GM19468 (cell line): ENCODE data around the gene TNIK.
"Not testable (repeated sequence)": the region's sequence is repeated elsewhere in the genome, so short reads cannot be mapped to it uniquely, and the experiment has no call there.

ENCODE experiments used
- ATAC-seq: cut with Tn5 transposase; IDR thresholded peaks from one replicate; pipeline ENCODE4 v1.9.1; 2021; ENCODE audit warnings: mild to moderate bottlenecking, moderate library complexity, moderate number of reproducible peaks; ENCODE audit not compliant: unreplicated experiment; ENCODE audit errors: extremely low read depth

TNIK gene

DNA sequence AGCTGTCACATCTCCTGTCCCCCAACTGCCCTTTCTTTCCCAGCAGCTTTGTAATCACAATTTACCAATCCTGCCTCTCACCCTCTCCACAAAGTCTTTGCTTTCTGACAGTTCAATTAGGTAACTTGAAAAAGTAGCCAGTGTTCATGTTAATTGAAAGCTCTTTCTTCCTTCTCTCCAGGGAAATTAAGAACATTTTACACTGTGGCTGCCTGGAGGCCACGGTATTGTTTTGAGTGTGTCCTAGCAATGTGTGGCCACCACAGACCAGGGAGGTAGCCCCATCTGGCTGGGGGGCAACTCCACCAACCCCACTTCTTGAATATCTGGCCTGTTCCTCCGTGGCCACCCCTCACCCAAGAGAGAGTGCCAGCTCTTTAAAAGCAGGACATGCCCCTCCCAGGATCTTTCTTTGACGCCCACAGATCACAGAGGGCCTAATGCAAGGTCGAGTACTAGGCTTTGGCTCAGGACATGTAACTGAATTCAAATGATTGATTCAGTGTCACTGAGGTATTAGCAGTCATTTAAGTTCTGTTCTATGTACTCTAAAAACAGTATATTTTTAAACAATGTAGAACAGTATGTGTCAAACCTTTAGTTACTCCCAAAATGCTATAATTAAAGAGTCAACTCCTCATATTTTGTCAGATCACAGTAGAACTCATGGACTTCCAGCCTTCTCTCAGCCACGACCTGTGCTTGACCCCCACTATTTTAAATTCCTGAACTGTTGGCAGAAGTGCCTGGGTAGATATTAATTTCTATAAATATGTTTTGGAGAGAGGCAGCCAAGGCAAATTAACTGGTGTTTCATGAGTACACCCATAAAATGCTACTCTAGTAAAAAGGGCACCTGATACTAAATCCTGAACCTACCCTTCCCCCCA, 164.5 kb downstream of the TNIK start:
- no peak for ATAC-seq

DNA sequence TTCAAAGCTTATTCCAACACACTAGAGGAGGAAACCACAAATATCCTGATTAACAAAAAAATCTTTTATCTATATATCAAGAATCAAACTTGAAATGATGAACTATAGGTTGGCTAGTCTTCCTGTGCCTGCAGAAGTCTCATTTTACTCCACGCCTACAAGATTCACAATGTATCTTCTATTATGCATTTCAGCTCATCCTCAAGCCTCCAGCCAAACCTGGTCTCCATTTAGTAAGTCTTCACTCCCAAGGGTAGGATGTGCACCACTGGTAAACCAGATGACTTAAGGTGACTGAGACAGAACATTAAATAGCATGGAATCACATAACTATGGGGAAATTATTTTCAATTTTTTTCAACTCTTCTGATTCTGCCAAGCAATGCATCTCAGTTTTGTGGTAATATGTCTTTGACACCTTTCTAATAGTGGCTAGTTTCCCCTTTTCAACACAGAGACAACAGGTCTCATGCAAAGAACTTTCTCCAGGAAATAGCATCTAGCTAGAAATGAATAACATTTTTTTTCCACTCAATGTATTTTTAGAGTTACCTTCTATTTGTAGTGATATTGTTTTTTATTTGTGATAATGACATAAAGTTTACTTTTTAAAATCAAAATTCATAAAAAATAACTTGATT, 166.9 kb downstream of the TNIK start:
- no peak for ATAC-seq

DNA sequence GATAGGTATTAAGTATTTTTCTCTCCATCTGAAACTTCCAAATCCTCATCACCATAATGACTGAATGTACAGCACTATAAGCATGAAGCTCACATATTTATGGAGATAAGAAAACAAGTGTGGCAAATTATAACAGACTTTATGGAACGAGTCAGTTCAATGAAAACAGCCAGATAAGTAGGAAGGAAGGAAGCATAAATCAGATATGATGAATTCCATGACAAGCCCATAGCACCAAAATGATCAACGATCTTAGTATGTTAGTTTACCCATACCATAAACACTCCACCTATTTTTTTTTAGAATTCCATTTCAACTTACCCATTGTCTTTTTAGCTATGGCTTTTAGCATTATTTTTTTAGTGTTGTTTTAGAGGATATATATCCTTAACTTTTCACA, 169.5 kb downstream of the TNIK start:
- ATAC-seq = no peak

DNA sequence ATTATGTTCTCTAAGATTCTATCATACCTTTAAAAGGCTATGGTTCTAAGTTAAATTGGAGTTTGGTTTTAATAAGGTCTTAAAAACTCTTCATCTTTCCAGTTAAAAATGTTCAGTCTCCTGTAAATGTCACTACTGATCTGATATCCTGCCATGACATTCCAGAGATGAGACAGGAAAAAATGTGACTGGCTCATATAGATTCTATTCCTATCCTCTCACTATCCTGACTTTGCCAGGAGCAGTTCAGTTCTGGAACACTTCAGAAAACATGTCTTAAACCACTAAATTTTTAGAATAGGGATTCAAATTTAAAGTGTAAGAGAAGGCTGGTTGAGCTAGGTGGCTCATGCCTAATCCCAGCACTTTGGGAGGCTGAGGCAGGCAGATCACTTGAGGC, 170.9 kb downstream of the TNIK start:
- no peak for ATAC-seq

DNA sequence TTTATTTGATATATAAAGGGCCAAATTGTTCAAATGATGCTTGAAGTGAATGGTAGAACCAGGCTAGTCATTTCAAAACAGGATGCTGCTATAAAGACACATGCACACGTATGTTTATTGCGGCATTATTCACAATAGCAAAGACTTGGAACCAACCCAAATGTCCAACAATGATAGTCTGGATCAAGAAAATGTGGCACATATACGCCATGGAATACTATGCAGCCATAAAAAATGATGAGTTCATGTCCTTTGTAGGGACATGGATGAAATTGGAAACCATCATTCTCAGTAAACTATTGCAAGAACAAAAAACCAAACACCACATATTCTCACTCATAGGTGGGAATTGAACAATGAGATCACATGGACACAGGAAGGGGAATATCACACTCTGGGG, 172.4 kb downstream of the TNIK start:
- ATAC-seq = not testable (repeated sequence)

DNA sequence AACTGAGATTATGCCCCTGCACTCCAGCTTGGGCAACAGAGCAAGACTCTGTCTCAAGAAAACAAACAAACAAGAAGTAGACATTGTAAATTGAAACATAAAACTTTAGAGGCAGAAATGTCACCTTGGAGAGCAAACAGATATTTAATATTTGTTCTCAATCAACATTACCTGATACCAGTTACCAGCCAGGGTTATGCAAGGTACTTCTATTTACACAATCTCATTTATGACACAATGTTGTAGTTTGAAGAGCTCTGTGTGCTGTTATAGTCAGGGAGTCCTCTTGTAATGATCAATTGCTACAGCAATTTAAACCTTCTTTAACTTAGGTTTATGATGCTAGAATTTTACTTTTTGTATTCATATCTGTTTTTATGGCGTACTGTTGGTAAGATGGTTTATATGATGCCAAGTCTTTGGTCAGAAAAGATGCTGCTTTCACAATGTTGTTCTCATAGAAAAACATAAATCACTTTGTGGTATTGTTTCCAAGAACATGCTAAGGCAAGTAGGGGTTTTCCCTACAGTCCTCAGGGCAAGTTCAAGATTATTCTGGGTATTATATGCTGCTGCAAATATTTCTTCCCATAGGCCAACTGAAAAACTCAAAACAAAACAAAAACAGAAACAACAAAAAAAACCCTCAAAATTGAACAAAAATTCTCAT, 173.5 kb downstream of the TNIK start:
- ATAC-seq = peak; percentile 28

DNA sequence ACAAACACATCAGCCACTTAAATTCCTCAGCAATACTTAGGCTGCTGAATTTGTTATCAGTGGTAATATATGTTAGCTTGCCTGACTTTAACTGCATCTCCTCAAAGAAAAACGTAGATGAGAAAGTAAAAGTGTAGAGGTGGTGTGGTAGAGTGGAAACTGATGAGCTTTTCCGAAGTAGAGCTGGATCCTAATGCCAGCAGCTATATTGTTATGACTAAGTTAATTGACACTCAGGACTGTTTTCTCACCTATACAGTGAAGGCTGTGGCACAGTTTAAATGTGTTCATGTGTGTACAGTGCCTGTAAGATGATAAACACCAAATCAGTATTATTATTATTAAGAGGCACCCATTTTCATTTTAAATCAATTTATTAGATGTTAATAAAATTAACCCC, 174.9 kb downstream of the TNIK start:
- no peak for ATAC-seq

DNA sequence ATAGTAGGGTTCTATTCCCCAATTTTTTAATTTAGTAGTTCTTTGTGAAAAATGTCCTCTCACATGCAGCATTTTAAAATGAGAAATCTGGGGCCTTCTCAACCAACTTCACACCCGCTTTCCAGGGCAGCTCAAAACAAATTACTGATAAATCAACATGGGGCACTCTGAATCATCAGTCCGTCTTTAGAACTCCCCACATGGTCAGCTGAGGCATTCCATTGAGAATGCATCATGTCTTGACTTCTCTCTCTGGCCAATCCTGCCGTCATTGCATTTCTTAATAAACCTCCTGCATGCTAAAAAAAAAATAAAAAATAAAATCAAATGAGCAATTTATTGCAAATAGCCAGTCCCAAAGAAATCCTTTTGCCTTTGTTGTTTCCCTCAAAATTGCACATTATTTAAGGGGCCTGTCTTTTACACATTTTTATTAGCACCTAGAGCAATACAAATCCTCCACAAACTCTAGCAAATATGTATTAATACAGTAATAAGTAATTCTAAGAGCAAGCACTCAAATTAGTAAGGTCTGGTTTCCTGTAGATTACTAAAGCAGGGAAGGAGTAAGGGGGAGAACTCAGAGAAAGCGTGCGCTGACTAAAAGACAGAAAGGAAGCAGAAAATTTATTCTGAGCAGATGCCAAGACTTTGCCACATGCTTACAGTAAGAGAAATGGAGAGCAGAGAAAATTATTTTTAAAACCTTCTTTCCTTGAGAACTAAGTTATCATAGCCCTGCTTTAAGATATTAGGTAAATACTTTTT, 175.7 kb downstream of the TNIK start:
- peak; percentile 16 for ATAC-seq

DNA sequence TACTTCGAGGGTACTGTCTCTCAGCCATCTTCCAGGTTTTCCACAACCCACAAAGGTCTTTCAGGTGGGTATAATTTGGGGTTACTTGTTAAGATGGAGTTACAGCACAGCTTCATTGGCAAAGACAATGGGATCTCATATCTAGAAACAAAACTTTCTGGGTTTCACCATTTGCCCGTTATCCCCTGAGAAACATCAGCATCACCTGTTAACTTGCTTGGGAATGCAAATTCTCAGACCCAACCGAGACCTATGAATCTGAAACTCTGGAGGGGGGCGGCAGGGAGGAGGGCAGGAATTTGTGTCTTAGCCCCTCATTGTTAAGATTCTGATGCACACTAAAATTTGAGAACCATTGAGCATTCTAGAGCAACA, 176.4 kb downstream of the TNIK start:
- no peak for ATAC-seq

DNA sequence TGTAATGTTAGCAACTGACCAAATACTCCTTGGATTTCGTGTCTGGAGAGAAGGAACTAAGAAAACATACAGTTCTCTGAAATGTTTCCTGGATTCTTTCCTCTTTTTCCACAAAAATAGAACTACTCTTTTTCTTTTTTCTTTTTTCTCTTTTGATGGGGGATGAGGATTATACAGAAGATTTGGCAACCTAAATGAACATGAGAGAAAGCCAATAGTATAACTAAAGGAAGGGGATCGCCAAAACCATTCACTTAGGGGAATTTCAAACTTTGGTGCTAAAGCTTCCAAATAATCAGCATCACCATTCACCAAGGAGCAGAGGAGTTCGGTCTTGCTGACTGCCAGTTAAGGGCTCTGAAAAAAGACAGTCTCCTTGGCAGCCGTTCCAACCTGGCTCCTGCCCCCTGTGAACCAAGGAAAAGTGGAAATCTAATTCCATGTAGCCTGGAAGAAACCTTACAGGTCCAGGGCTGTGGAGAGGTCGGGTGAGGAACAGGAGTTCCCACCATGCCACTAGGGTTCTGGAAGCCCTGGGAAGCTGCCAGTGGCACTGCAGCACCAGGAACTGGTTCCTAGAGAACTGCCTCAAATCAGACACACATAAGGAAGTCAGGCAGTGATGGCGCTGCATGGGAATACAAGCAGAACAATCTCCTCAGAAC, 176.9 kb downstream of the TNIK start:
- ATAC-seq = no peak

DNA sequence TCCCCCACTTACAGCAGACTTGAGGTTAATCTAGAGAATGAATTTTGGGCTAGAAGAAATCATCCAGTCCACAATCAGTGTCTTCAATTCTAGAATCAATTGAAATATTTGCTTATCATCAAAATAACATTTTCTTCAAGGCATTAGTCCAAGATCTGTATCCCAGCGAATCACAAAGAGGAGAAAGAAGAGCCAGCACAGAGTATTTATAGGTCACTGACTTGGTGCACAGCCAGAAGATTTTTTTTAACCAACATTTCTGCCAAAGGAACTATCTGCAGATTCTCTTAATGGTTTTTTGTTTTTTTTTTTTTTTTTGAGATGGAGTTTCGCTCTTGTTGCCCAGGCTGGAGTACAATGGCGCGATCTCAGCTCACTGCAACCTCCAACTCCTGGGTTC, 178.2 kb downstream of the TNIK start:
- no peak for ATAC-seq

DNA sequence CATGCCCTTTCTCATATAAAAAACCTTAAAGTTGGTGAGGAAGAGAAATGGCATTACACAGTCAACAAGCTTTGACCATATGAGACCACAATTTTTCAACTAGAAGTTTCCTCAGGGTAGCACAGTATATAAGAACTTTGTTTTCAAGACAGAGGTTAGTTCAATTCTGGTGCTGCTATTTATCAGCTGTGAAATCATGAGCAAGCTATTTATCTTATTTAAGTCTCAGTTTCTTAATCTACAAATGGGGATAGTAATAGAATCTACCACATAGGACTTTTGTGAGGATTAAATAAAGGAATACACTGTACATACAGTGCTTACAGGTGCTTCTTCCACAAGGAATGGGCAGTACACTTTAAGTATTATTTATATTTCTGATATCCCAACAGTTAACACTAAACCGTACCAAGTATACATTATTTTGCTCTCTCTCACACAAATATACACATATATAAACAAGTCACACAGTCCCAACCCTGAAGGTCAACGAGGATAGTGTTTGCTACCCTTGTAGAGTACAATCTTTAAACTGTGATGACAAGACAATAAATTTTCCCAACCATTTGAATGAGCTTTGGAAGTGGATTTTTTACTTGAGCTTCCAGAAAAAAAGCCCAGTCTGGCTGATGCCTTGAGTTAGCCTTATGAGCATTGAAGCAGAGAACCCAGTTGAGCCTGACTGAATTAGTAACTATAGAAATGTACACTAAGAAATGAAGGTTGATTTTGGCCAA, 178.8 kb downstream of the TNIK start:
- no peak for ATAC-seq

DNA sequence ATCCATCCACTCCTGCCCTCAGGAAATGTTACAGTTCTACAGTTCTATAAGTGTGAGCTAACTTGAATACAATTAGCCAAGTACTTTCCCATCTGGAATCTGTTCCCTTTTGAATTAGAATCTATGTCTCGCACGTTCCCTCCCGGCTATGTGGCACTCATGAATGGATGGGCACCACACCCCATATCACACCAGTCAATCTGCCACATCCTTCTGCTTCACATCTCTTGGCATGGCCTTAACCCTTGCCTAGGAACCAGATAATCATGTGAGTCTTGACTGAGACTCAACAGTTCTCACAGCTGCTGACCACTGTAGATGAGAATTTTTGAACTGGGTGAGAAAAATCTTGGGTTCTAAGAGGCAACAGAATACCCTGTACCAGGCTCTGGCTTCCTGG, 180.2 kb downstream of the TNIK start:
- no peak for ATAC-seq

DNA sequence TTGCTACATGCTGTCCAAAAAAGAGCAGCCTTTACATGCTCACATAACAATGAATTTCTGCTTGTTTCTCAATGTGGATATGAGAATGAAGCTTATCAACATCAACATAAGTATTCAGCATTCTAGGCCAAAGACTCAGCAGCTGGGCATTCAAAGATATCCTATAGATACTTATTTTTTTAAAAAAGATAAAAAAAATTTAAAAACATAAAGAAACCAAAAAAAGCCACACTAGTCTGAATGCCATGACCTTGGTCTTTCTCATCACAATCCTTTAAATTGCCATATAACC, 182.0 kb downstream of the TNIK start:
- ATAC-seq = no peak

DNA sequence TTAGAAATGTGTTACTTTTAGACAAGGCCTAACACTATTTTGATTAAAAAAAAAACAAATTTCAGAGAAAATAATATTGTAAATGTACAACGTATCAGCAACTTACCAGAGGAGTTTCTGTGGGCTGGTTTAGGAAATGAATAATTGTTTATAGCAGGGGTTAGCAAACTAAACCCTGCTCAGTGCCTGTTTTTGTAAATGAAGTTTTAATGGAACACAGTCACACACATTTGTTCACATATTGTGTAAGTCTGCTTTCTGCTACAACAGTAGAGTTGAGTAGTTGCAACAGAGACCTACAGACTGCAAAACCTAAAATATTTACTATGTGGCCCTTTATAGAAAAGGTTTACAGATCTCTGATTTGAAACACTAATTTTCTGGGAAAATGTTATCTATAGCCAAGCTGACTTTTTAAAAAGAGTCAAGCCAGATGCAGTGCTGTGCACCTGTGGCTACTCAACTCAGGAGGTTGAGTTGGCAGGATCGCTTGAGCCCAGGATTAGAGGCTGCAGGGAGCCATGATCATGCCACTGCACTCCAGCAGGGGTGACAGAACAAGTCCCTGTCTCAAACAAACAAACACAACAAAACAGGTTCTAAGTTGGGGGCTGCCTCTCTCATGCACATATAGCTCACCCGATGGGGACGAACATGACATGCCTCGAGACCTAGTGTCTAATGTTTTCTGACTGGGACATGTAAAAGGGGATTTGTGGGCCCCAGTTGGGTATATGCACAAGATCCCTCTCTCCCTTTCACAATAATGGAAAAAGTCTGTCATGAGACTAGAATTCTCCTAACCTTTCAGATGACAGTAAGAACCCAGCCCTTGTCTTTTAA, 182.5 kb downstream of the TNIK start:
- no peak for ATAC-seq

DNA sequence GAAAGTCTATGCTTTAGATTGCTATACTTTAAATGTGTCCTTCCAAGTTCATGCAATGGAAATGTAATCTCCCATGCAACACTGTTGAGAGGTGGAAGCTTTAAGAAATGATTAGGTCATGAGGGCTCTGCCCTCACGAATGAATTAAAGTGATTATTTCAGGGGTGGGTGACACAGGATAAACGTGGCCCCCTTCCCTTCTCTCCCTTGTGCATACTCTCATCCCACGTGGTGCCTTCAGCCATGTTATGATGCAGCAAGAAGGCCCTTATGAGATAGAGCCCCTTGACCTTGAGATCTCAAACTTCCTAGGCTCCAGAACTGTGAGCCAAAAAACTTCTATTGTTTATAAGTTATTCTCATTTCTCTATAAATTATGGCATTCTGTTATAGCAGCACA, 183.3 kb downstream of the TNIK start:
- ATAC-seq = no peak

DNA sequence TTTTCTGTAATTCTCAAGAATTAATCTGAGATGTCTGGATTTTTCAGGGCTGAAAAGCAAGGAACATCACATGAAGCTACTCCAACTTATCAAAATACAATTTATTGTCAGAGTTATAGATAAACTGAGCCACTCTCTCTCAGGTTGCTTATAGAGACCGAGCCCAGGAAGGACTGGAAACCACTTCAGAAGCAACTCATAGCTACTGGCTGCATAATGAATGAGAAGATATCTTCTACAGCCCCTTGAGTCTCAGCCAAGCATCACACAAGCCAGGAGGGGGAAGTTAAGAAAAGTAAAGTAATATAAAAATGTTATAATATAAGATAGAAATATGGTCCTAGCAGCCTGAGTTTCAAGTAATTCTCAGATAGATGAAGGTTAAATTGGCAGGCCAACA, 186.0 kb downstream of the TNIK start:
- no peak for ATAC-seq

DNA sequence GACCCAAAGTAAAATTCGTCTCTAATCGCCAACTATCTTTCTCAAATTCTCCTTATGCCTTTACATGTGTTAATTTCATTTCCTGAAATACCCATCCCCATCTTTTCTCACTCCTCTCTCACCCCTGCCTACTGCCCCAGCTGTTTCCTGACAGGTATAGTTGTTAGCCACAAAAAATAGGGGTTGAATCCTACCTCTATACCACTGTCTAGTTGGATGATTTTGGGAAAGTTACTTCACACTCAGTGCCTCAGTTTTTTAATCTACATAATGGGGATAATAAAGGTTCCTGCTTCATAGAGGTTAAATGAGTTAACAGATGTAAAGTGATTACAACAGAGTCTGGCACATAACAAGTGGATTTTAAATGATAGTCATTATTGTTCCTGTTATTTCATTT, 189.7 kb downstream of the TNIK start:
- ATAC-seq = no peak

DNA sequence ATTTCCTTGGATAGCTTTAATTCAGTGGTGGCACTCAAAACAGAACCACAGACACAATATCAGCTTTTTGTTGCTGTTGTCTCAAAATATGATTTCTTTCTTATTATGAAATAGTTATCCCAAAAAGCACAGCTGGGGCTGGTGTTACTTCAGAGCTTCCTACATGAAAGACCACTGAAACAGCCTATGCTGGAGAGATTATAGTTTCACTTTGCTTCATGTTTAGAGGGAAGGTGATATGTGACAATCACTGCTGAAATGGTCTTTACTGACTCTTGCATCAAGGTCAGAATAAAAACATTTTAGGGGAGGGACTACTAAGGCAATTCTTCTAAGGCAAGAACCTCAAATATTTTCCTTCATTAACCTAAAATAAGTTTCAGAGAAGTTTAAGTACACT, 190.7 kb downstream of the TNIK start:
- no peak for ATAC-seq
